Measurements from ENCODE around the gene CHST8. TPM values are rescaled to one million over a fixed set of nuclear protein-coding genes. Genes with fewer than 3 reads are reported as not detected.

CHST8 gene
- total and polyA plus RNA-seq, 2 of the 13 experiments (the other 11 are each of a cell fraction or from before 2014, with no cell fraction given), result not detected

- peak; percentile 34 for TF ChIP-seq ZFP36 (IDR thresholded peaks at IDR 0.05; ENCODE audit: borderline replicate concordance, low read depth, low read length, partially characterized antibody)
- TF ChIP-seq HNRNPK (IDR thresholded peaks at IDR 0.05; ENCODE audit: low read depth, low read length, poor library complexity, severe bottlenecking), result peak; percentile 59
Observed at GRCh38 chr19:33778089-33778791, 156.5 kb downstream of the CHST8 start (continued).

GRCh38 chr19:33779849-33780248, 158.1 kb downstream of the CHST8 start:
- no peak for DNase-seq (ENCODE audit: low spot score)
- WGBS (ENCODE audit: low lambda C conversion rate), result 23% methylated on average over 7 of the region's 7 CpGs
- FAIRE-seq, result no peak
- no peaks in the 10 kb centered on the region for H3K36me3 ChIP-seq (replicated peaks in 1 of 2; ENCODE audit: control insufficient read depth in 1 of 2, insufficient read depth in 2 of 2, low read length in 2 of 2)
- no peaks in the 10 kb centered on the region for H3K79me2 ChIP-seq (ENCODE audit: insufficient read depth, low read length)
- no peaks in the 10 kb centered on the region for H4K20me1 ChIP-seq (ENCODE audit: insufficient read depth, low read length)
- no peak overlapping the region for H3K9ac ChIP-seq (ENCODE audit: insufficient read depth, low read depth, low read length)
- in situ Hi-C loops (cut with HindIII; ENCODE audit: extremely low pct_ligation_motif_present, low pct_unique_long_range_greater_than_20kb), result loop anchor here (5.0 kb wide), 2 partner anchors 217 to 317 kb away; no protein-coding TSS in a partner anchor
- no peak overlapping the region for H2AFZ ChIP-seq (ENCODE audit: low read length)
- H3K9me3 ChIP-seq (ENCODE audit: low read length), result no peaks in the 10 kb centered on the region
- TF ChIP-seq ZNF768 (CRISPR knock-in tag; IDR thresholded peaks at IDR 0.05), result peak; percentile 71
- no peak for TF ChIP-seq MED1 (CRISPR knock-in tag; IDR thresholded peaks at IDR 0.05)
- TF ChIP-seq PHF20 (CRISPR knock-in tag; IDR thresholded peaks at IDR 0.05), result no peak
- ChIA-PET POLR2A (no interaction called here), CTCF (ENCODE audit: low intra/inter-chr PET ratio, low total read pairs) (interaction anchor here (2.7 to 5.6 kb wide), 3 partner anchors 14 to 316 kb away, joined by 11 to 148 read pairs (median 55); no protein-coding TSS in a partner anchor)
- no peak for ATAC-seq
- H3K4me2 ChIP-seq (ENCODE audit: low read depth, low read length), result no peak overlapping the region
- peaks cover 7% of the 10 kb centered on the region for H3K4me1 ChIP-seq (ENCODE audit: insufficient read depth, low read length)
- H3K4me3 ChIP-seq (replicated peaks in 1 of 3; ENCODE audit: insufficient read depth in 1 of 3, low read depth in 2 of 3, low read length in 3 of 3), result no peak overlapping the region
- no peak overlapping the region for H3K27ac ChIP-seq (ENCODE audit: extremely low read length, insufficient read depth, low read length)
- intact Hi-C loops (cut with micrococcal nuclease; ENCODE audit: unreplicated experiment), result loop anchor here (2.0 kb wide), 1 partner anchor 365 kb away; no protein-coding TSS in a partner anchor
- peaks cover 9 to 60% of the 10 kb centered on the region in 2 experiments for H3K27me3 ChIP-seq (ENCODE audit: control insufficient read depth in 1 of 2, insufficient read depth in 2 of 2, low read length in 2 of 2)
- BruUV-seq (replicated peaks), result no TSS peak

- Histone ChIP-seq H4K20me1 (ENCODE audit: insufficient read depth, low read length) (no peaks in the 10 kb centered on the region), H3K9ac (ENCODE audit: insufficient read depth, low read depth, low read length) (no peak overlapping the region), H2AFZ (ENCODE audit: low read length) (no peak overlapping the region), H3K79me2 (ENCODE audit: insufficient read depth, low read length) (no peaks in the 10 kb centered on the region), H3K9me3 (ENCODE audit: low read length) (no peaks in the 10 kb centered on the region), H3K27ac (ENCODE audit: extremely low read length, insufficient read depth, low read length) (no peak overlapping the region), H3K27me3 (ENCODE audit: control insufficient read depth in 1 of 2, insufficient read depth in 2 of 2, low read length in 2 of 2) (peaks cover 10 to 64% of the 10 kb centered on the region in 2 experiments), H3K4me3 (replicated peaks in 1 of 3; ENCODE audit: insufficient read depth in 1 of 3, low read depth in 2 of 3, low read length in 3 of 3) (no peak overlapping the region), H3K4me1 (ENCODE audit: insufficient read depth, low read length) (peaks cover 7% of the 10 kb centered on the region), H3K4me2 (ENCODE audit: low read depth, low read length) (no peak overlapping the region), H3K36me3 (replicated peaks in 1 of 2; ENCODE audit: control insufficient read depth in 1 of 2, insufficient read depth in 2 of 2, low read length in 2 of 2) (no peaks in the 10 kb centered on the region)
- TF ChIP-seq ZNF816 (CRISPR knock-in tag; IDR thresholded peaks at IDR 0.05; ENCODE audit: borderline replicate concordance) (no peak), NCOR1 (IDR thresholded peaks at IDR 0.05; ENCODE audit: borderline replicate concordance, low read length) (no peak), DR1 (CRISPR knock-in tag; IDR thresholded peaks at IDR 0.05) (no peak), KDM5B (CRISPR knock-in tag; IDR thresholded peaks at IDR 0.05; ENCODE audit: borderline replicate concordance) (no peak), HMGXB3 (CRISPR knock-in tag; IDR thresholded peaks at IDR 0.05; ENCODE audit: borderline replicate concordance) (no peak), YEATS4 (CRISPR knock-in tag; IDR thresholded peaks at IDR 0.05; ENCODE audit: borderline replicate concordance) (no peak)
- FAIRE-seq, result no peak
- POLR2A ChIA-PET, result no interaction called here
- ATAC-seq, result no peak
- BruUV-seq (replicated peaks), result no TSS peak
- intact Hi-C loops (cut with micrococcal nuclease; ENCODE audit: unreplicated experiment) (no loop called here), in situ Hi-C loops (cut with HindIII; ENCODE audit: extremely low pct_ligation_motif_present, low pct_unique_long_range_greater_than_20kb) (no loop called here)
- CTCF ChIA-PET (ENCODE audit: low intra/inter-chr PET ratio, low total read pairs), result interaction anchor here (4.6 to 5.6 kb wide), 2 partner anchors 218 to 315 kb away, joined by 55 to 148 read pairs; no protein-coding TSS in a partner anchor
- whole genome bisulfite sequencing (ENCODE audit: low lambda C conversion rate), result 8% methylated on average over 4 of the region's 6 CpGs
- no peak for DNase-seq (ENCODE audit: low spot score)
Observed at GRCh38 chr19:33780251-33780650, 158.5 kb downstream of the CHST8 start.

Data from HepG2 (cell line).